OCI-LY7 (cell line): ENCODE measurements around the gene TCEA3.

Source experiments
- EZH2phosphoT487 ChIP-seq: fragments of 200-600 bp; sonication (generic); IDR thresholded peaks from 2 replicates; pipeline ENCODE4 v1.6.1; 2018; ENCODE audit warnings: low read depth, borderline replicate concordance, mild to moderate bottlenecking, mixed run types, antibody characterized with exemption, low read length, moderate library complexity, mixed read lengths
- TF ChIP-seq, protein P1 (sequence below): fragments of 200-600 bp; sonication (generic); conservative IDR thresholded peaks from 2 replicates; pipeline ENCODE4 v1.5.1; 2014; ENCODE audit warnings: mild to moderate bottlenecking, antibody characterized with exemption, low read length, moderate library complexity, mixed read lengths

DNA sequence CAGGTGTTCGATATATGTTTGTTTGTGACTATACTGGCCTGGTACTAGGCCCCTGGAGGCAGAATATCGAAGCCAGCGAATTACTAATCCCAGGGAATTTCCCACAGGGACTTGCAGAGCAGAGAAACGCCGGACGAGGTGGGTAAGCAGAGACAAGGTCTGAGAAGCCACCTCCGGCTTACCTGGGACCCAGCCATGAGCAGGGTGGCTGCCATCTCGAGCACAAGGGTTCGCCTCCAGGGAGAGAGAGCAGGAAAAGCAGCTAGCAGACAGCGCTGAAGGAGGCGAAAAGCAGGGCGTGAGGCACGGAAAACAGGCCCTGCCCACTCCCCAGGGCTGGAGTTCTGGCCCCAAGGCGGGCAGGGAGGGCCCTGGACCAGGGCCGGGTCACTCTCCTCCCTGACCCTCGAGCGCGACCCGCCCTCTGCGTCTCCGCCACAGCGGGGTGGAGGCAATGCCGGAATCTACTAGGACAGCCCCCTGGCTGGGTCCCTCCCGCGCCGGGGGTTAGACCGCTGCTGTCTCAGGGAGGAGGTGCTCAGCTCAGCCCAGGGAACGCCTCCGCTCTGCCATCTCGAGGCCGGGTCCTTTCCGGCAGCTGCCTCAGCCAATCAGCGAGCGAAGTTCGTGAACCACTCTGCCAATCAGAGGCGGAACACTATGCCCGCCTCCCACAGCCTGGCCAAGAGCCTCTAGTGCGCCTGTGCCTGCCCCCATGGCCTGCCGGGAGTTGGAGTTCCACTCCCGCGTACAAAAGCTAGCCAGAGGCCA is 56.6 kb downstream of the TCEA3 start:
- TF ChIP-seq, protein P1, sequence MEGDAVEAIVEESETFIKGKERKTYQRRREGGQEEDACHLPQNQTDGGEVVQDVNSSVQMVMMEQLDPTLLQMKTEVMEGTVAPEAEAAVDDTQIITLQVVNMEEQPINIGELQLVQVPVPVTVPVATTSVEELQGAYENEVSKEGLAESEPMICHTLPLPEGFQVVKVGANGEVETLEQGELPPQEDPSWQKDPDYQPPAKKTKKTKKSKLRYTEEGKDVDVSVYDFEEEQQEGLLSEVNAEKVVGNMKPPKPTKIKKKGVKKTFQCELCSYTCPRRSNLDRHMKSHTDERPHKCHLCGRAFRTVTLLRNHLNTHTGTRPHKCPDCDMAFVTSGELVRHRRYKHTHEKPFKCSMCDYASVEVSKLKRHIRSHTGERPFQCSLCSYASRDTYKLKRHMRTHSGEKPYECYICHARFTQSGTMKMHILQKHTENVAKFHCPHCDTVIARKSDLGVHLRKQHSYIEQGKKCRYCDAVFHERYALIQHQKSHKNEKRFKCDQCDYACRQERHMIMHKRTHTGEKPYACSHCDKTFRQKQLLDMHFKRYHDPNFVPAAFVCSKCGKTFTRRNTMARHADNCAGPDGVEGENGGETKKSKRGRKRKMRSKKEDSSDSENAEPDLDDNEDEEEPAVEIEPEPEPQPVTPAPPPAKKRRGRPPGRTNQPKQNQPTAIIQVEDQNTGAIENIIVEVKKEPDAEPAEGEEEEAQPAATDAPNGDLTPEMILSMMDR, result no peak
- TF ChIP-seq EZH2phosphoT487, result no peak
